ENCODE data around the gene DRD3.

- no peak for TF ChIP-seq EZH2 (IDR thresholded peaks at IDR 0.05; ENCODE audit: borderline replicate concordance, low read length)
- TF ChIP-seq, protein P1, sequence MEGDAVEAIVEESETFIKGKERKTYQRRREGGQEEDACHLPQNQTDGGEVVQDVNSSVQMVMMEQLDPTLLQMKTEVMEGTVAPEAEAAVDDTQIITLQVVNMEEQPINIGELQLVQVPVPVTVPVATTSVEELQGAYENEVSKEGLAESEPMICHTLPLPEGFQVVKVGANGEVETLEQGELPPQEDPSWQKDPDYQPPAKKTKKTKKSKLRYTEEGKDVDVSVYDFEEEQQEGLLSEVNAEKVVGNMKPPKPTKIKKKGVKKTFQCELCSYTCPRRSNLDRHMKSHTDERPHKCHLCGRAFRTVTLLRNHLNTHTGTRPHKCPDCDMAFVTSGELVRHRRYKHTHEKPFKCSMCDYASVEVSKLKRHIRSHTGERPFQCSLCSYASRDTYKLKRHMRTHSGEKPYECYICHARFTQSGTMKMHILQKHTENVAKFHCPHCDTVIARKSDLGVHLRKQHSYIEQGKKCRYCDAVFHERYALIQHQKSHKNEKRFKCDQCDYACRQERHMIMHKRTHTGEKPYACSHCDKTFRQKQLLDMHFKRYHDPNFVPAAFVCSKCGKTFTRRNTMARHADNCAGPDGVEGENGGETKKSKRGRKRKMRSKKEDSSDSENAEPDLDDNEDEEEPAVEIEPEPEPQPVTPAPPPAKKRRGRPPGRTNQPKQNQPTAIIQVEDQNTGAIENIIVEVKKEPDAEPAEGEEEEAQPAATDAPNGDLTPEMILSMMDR (conservative IDR thresholded peaks at IDR 0.05 in 1 of 2, IDR thresholded peaks at IDR 0.05 in 1 of 2; ENCODE audit: extremely low read depth in 1 of 2, insufficient read depth in 1 of 2, low read depth in 1 of 2, low read length in 2 of 2) = no peak
These were observed 98.7 kb downstream of the DRD3 start for GRCh38 chr3:114080201-114080600.
